ENCODE results near the gene LRRC7.

Gene LRRC7

DNA sequence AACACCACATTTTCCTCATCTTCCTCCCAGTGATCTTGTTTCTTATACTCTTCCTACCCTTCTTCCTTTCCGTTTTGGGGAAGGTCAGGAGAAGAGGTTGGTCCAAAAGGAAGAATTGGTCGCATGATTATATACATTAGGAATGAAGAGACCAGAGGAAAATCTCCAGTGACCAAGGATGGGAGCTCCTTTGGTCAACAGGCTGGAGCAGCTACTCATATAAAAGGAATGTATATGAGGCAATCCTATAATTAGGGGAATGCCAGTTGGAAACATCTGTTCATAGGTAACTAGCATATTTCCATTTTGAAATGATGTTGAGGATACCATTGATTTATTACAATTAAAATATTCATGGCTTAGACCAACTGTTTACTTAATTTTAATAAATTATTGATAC, 523.2 kb downstream of the LRRC7 start:
- DNase-seq (ENCODE audit: low read depth in 2 of 2): peak; percentile 58 to 60

DNA sequence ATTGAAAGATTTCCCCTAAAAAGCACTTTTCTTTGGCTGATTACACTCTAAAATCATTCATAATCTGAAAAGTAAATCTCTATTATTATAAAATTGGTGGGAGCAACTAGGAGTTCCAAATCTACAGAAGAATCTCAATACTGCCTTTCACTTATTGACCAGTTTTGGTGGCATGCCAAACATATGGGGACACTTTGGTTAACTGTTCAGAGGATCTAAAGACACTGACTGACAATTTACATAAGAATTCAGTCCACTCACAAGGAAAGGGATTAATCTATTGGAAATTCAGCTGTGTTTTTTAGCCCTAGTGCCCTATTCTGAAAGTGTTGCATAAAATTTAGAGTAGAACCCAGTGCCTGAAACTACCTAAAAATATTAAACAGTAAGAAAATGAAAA, 524.1 kb downstream of the LRRC7 start:
- no peak for DNase-seq (ENCODE audit: low read depth in 2 of 2)

- DNase-seq (ENCODE audit: low read depth in 2 of 2): no peak
Measured at GRCh38 chr1:70092526-70092925, 524.8 kb downstream of the LRRC7 start.

GRCh38 chr1:70093250-70093975, 525.7 kb downstream of the LRRC7 start:
- DNase-seq (ENCODE audit: low read depth in 2 of 2): no peak

DNA sequence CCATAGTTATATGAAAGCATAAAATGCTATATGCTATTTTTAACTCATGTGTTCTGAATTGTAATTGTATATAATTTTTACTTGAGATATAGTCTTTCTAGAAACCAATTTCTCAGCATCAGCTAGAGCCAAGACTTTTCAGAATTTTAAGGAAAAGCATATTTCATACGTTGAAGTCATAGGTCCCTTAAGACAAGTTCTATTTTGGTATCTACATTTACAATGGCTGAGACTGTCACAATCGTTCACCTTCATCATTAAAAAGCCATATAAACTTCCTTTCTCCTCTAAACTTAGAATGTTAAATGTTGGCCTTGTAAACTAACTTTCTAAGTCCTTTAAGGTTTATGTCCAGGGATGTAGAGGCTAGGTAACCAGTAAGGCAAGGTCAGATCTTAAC, 533.5 kb downstream of the LRRC7 start:
- DNase-seq (ENCODE audit: low read depth in 2 of 2): no peak

- DNase-seq (ENCODE audit: low read depth in 2 of 2): no peak
Measured at GRCh38 chr1:70101774-70102173, 534.1 kb downstream of the LRRC7 start.

GRCh38 chr1:70103770-70104169, 536.0 kb downstream of the LRRC7 start:
- DNase-seq (ENCODE audit: low read depth in 2 of 2): no peak

GRCh38 chr1:70109241-70109640, 541.5 kb downstream of the LRRC7 start:
- no peak for DNase-seq (ENCODE audit: low read depth in 2 of 2)

GRCh38 chr1:70112838-70113237, 545.1 kb downstream of the LRRC7 start:
- no peak for DNase-seq (ENCODE audit: low read depth in 2 of 2)

GRCh38 chr1:70115315-70115714, 547.6 kb downstream of the LRRC7 start:
- DNase-seq (ENCODE audit: low read depth in 2 of 2): no peak

DNA sequence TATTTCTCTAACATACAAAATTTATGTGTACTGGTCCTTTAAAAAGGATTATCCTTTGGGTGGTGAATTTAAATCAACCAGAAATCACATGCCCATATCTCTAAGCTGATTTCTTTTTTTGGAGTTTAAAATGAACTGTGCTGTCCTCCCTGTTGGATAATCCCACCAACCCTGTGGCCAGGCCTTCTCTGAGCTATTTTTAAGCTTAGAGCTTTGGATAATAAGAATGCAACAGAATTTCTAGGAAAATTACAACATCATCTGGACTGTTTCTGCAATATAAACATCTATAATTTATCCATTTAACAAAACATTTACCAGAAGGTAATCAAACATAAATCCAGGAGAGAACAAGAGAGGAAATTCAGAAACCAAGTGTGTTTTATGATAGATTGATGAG, 549.3 kb downstream of the LRRC7 start:
- no peak for DNase-seq (ENCODE audit: low read depth in 2 of 2)

DNA sequence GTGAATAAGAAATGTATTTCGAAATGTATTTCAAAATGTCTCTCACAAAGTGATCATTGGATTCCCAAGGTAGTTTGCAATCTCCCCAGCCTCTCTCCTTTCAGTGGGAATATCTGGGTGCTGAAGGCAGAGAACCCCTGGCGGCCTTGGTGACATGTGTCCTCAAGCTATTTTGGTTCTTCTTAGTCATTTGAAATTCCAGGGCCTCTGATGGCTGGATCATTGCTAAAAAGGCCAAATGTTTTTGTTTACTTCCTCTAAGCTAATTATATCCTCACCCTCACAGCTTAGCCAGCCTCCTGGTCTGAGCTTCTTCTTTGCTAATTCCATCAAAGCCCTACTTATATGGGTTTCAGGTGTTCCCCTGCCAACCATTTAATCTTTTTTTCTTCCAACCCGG, 566.4 kb downstream of the LRRC7 start:
- no peak for DNase-seq (ENCODE audit: low read depth in 2 of 2)

DNA sequence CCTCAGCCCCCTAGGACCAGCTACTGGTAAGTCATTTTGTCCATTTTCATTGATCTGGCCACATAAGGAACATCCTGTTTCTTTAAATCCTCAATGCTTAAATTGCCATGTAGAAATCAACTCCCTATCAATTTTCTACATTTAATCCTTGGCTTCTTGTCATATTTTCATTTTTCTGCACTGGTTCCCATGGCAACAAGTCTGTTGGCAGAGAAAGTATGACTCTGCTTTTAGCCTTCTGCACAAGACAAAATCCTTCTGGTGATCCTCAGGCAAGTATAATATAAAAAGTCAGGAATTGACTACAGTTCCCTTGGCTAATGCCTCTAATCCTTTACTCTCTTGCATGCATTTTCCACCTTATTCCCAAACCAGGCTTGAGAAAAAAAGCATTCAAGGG, 572.6 kb downstream of the LRRC7 start:
- DNase-seq (ENCODE audit: low read depth in 2 of 2): peak; percentile 46 to 52

DNA sequence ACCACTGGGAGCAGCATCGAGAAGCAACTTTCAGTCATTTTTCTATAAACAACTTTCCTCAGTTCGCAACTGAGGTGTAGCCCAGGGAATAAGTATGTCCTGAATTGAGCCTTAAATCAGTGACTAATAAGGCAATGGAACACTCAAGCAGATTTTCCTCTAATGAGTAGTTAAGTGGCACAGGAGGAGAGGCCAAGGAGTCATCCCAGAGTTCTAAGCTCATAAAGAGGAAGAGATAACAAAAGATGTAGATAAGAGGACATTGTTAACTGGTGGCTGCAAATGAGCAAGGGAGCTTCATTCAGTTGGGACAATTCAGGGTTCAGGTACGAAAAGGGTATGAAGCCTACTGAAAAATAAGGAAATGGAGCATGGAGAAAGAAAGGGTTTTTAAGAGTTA, 573.2 kb downstream of the LRRC7 start:
- no peak for DNase-seq (ENCODE audit: low read depth in 2 of 2)

DNA sequence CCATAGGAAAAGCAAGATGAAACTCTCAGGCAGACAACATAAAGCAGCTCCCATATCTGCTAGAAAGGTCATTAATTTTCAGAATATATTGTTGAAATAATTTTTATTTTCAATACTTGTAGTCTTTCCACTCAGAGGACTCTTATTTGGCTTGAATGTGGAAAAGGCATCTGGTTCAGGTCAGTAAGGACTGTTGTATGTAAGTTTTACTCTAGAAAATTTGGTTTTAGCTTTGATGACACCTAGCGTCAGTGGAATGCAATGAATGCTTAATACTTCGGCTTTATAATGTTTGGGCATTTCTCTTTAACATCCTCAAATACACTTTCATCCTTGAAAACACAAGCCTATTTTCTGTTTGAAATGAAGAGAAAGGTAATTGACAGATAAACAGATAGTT, 574.4 kb downstream of the LRRC7 start:
- peak; percentile 7 to 11 for DNase-seq (ENCODE audit: low read depth in 2 of 2)

DNA sequence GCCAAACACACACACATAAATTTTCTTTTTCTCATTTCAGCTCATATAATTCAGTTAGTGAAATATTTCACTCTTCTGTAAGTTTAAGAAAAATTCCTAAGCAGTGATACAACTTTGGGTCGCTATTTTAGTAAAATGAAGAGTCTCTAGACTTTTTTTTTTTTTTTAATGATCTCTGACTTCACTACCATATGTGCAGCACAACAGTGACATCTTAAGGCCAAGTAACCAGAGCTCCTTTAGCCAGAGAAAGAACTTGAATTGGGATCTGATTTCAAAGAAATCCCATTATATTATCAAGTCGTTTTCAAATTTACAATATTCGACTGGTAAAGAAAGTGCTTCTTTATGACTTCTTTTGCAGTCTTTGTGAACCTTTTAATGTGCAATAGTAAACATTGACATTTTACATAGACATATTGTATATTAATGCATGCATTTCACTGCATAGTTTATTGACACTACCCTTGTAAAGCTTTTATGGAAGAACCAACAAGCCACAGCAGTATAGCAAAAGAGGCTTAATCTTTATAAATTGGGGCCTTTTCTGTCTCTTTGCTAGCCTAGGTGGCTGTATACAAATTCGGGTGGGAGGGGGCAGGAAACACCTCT, 575.4 kb downstream of the LRRC7 start:
- peak; percentile 37 to 45 for DNase-seq (ENCODE audit: low read depth in 2 of 2)

- DNase-seq (ENCODE audit: low read depth in 2 of 2): peak in 1 of 2 experiments; percentile 4
Measured at GRCh38 chr1:70146488-70146887, 578.8 kb downstream of the LRRC7 start.

GRCh38 chr1:70150444-70150843, 582.7 kb downstream of the LRRC7 start:
- DNase-seq (ENCODE audit: low read depth in 2 of 2): no peak

GRCh38 chr1:70153739-70154138, 586.0 kb downstream of the LRRC7 start:
- no peak for DNase-seq (ENCODE audit: low read depth in 2 of 2)

GRCh38 chr1:70156529-70157120, 588.9 kb downstream of the LRRC7 start:
- DNase-seq (ENCODE audit: low read depth in 2 of 2): no peak

GRCh38 chr1:70164350-70164749, 596.6 kb downstream of the LRRC7 start:
- DNase-seq (ENCODE audit: low read depth in 2 of 2): no peak

DNA sequence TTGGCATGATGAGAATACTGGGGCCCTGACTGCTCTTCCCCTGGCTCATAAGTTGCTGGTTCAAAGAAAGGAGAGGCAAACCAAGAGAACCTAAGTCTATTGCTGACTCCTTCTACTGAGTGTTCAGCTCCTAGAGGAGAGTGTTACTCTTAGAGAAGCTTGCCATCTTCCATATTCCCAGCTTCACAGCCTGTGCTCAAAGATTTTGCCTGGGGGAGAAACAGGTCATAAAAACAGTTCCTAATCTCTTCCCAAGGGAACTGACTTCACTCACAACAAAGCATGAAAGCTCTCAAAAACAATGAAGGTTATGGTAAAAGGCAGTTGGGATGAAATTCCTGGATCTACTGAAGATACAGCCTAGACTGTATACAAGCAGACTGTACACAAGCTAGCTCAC, 600.6 kb downstream of the LRRC7 start:
- DNase-seq (ENCODE audit: low read depth in 2 of 2): no peak
